Neural cell (in vitro differentiated cells): ENCODE measurements around the gene AGBL4. TPM values are rescaled to one million over a fixed set of nuclear protein-coding genes. Genes with fewer than 3 reads are reported as not detected.

ENCODE experiments used
- H2AFZ ChIP-seq: fragments of 200-600, 300-800 bp; sonication (generic), shearing (Covaris generic); 2 replicates; pipeline ENCODE4 v1.6.0; 2014; ENCODE audit warnings: low read depth, mild to moderate bottlenecking, antibody characterized with exemption, low read length, moderate library complexity
- H3F3A ChIP-seq: fragments of 200-600 bp; shearing (Covaris generic); 2 replicates; pipeline ENCODE4 v1.6.1; 2016; ENCODE audit warnings: mild to moderate bottlenecking, moderate library complexity, mixed read lengths, antibody characterized with exemption, low read length; ENCODE audit not compliant: insufficient read depth, poor library complexity, severe bottlenecking
- H3K27ac ChIP-seq: fragments of 200-600, 300-800 bp; sonication (generic), shearing (Covaris generic); 2 replicates; pipeline ENCODE4 v1.5.1; 2014; ENCODE audit warnings: mild to moderate bottlenecking, low read length, moderate library complexity
- H3K27me3 ChIP-seq: fragments of 300-800, 200-600 bp; sonication (generic), shearing (Covaris generic); 2 replicates; pipeline ENCODE4 v1.6.0; 2014; ENCODE audit warnings: mild to moderate bottlenecking, low read depth, low read length, moderate library complexity; ENCODE audit not compliant: insufficient read depth
- H3K36me3 ChIP-seq: fragments of 300-800, 200-600 bp; sonication (generic), shearing (Covaris generic); 2 replicates; pipeline ENCODE4 v1.5.1; 2014; ENCODE audit warnings: mild to moderate bottlenecking, antibody characterized with exemption, low read length, moderate library complexity; ENCODE audit not compliant: insufficient read depth
- H3K4me2 ChIP-seq: fragments of 300-800, 200-600 bp; sonication (generic), shearing (Covaris generic); 2 replicates; pipeline ENCODE4 v1.6.0; 2014; ENCODE audit warnings: mild to moderate bottlenecking, low read length
- H3K4me3 ChIP-seq: fragments of 300-800, 200-600 bp; sonication (generic), shearing (Covaris generic); 2 replicates; pipeline ENCODE4 v1.5.1; 2014; ENCODE audit warnings: mild to moderate bottlenecking, low read length, moderate library complexity
- H3K79me2 ChIP-seq: fragments of 200-600 bp; shearing (Covaris generic); replicated peaks from 2 replicates; pipeline ENCODE4 v1.6.0; 2014; ENCODE audit warnings: mild to moderate bottlenecking, low read length, moderate library complexity; ENCODE audit not compliant: insufficient read depth
- H3K9ac ChIP-seq: fragments of 300-800, 200-600 bp; sonication (generic), shearing (Covaris generic); 2 replicates; pipeline ENCODE4 v1.6.1; 2016; ENCODE audit warnings: mild to moderate bottlenecking, low read length, mixed read lengths
- H3K9me2 ChIP-seq: fragments of 200-600 bp; shearing (Covaris generic); 2 replicates; pipeline ENCODE4 v1.6.1; 2016; ENCODE audit warnings: mild to moderate bottlenecking, low read length, mixed read lengths; ENCODE audit not compliant: insufficient read depth
- H3K9me3 ChIP-seq: fragments of 200-600, 300-800 bp; sonication (generic), shearing (Covaris generic); 2 replicates; pipeline ENCODE4 v1.6.1; 2016; ENCODE audit warnings: mild to moderate bottlenecking, mixed run types, low read length, moderate library complexity, mixed read lengths
- H4K20me1 ChIP-seq: fragments of 200-600 bp; shearing (Covaris generic); 2 replicates; pipeline ENCODE4 v1.6.1; 2016; ENCODE audit warnings: mild to moderate bottlenecking, mixed run types; ENCODE audit not compliant: insufficient read depth
- EZH2 ChIP-seq: fragments of 200-600, 300-800 bp; shearing (Covaris generic), sonication (generic); IDR thresholded peaks from 2 replicates; pipeline ENCODE4 v1.6.1; 2014; ENCODE audit warnings: antibody characterized with exemption, low read length, borderline replicate concordance, mild to moderate bottlenecking; ENCODE audit not compliant: insufficient read depth, poor library complexity, severe bottlenecking
- RAD21 ChIP-seq: fragments of 450-650 bp; conservative IDR thresholded peaks from 2 replicates; pipeline ENCODE4 v1.6.1; 2014; ENCODE audit warnings: antibody characterized with exemption, mild to moderate bottlenecking, moderate library complexity
- SMC3 ChIP-seq: fragments of 450-650 bp; conservative IDR thresholded peaks from 2 replicates; pipeline ENCODE4 v1.6.1; 2014; ENCODE audit warnings: antibody characterized with exemption, mild to moderate bottlenecking, moderate library complexity; ENCODE audit not compliant: poor library complexity
- TAF1 ChIP-seq: IDR thresholded peaks from 2 replicates; pipeline ENCODE4 v1.6.1; 2012; ENCODE audit warnings: low read depth
- polyA plus RNA-seq: library from polyadenylated mRNA; depleted of rRNA; stranded (reverse); fragments of >200 nt; gene quantifications from 2 replicates; pipeline ENCODE4 v1.2.3, GENCODE V29; 2014
- TF ChIP-seq, protein P1 (sequence below): fragments of 450-650 bp; IDR thresholded peaks from 2 replicates; pipeline ENCODE4 v1.5.1; 2014; ENCODE audit warnings: antibody characterized with exemption, mild to moderate bottlenecking, moderate library complexity; ENCODE audit not compliant: poor library complexity, severe bottlenecking
- TF ChIP-seq, protein P2 (sequence below): IDR thresholded peaks from 2 replicates; pipeline ENCODE4 v1.6.1; 2012; ENCODE audit warnings: borderline replicate concordance

AGBL4 gene
- polyA plus RNA-seq, 1 donor from 2014 or later = 1.3 TPM

DNA sequence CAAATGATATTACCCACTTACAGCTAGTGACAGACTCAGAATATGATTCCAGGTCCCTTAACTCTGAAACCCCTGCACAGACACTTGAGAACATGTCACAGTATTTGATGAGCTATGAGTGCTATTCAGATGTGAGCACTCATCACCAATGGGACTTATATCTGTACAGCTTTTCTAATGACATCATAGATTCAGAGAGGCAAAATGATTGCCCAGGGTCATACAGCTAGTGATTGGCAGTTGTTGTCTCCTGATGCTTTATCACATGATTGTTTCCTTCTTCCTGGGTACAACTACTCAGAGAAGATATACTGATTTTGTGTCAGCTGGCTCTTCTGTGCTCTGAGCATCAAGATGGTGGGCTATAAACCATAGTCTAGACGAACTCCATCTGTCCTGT lies 819.0 kb downstream of the AGBL4 start:
- TF ChIP-seq RAD21 (no peak), SMC3 (no peak), EZH2 (no peak)
- TF ChIP-seq, protein P1, sequence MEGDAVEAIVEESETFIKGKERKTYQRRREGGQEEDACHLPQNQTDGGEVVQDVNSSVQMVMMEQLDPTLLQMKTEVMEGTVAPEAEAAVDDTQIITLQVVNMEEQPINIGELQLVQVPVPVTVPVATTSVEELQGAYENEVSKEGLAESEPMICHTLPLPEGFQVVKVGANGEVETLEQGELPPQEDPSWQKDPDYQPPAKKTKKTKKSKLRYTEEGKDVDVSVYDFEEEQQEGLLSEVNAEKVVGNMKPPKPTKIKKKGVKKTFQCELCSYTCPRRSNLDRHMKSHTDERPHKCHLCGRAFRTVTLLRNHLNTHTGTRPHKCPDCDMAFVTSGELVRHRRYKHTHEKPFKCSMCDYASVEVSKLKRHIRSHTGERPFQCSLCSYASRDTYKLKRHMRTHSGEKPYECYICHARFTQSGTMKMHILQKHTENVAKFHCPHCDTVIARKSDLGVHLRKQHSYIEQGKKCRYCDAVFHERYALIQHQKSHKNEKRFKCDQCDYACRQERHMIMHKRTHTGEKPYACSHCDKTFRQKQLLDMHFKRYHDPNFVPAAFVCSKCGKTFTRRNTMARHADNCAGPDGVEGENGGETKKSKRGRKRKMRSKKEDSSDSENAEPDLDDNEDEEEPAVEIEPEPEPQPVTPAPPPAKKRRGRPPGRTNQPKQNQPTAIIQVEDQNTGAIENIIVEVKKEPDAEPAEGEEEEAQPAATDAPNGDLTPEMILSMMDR = no peak
- Histone ChIP-seq H2AFZ (no peak overlapping the region), H3K9me3 (no peaks in the 10 kb centered on the region)

DNA sequence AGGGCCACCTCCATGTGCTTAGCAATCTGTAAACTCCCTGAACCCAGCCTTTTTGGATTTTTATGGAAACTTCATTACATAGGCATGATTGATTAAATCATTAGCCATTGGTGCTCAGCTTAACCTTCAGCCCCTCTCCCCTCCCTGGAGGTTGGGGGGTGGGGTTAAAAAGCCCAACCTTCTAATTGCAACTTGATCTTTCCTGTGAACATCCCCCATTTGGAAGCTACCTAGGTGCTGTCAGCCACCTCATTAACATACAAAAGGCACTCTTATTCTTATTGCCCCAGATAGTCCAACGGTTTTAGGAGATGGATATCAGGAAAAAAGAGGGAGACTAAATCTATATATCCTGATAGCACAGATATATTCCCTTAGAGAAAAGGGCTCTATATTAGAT lies 823.0 kb downstream of the AGBL4 start:
- Histone ChIP-seq H3K9me3 (no peaks in the 10 kb centered on the region), H3K9me2 (no peaks in the 10 kb centered on the region), H3K4me2 (no peak overlapping the region), H3K9ac (no peak overlapping the region), H3K4me3 (no peak overlapping the region), H3F3A (no peaks in the 10 kb centered on the region), H4K20me1 (no peaks in the 10 kb centered on the region), H2AFZ (no peak overlapping the region), H3K27ac (no peak overlapping the region), H3K27me3 (no peaks in the 10 kb centered on the region), H3K79me2 (no peaks in the 10 kb centered on the region), H3K36me3 (no peaks in the 10 kb centered on the region)
- TF ChIP-seq, protein P2, sequence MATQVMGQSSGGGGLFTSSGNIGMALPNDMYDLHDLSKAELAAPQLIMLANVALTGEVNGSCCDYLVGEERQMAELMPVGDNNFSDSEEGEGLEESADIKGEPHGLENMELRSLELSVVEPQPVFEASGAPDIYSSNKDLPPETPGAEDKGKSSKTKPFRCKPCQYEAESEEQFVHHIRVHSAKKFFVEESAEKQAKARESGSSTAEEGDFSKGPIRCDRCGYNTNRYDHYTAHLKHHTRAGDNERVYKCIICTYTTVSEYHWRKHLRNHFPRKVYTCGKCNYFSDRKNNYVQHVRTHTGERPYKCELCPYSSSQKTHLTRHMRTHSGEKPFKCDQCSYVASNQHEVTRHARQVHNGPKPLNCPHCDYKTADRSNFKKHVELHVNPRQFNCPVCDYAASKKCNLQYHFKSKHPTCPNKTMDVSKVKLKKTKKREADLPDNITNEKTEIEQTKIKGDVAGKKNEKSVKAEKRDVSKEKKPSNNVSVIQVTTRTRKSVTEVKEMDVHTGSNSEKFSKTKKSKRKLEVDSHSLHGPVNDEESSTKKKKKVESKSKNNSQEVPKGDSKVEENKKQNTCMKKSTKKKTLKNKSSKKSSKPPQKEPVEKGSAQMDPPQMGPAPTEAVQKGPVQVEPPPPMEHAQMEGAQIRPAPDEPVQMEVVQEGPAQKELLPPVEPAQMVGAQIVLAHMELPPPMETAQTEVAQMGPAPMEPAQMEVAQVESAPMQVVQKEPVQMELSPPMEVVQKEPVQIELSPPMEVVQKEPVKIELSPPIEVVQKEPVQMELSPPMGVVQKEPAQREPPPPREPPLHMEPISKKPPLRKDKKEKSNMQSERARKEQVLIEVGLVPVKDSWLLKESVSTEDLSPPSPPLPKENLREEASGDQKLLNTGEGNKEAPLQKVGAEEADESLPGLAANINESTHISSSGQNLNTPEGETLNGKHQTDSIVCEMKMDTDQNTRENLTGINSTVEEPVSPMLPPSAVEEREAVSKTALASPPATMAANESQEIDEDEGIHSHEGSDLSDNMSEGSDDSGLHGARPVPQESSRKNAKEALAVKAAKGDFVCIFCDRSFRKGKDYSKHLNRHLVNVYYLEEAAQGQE = no peak
- TF ChIP-seq SMC3 = no peak
- TF ChIP-seq RAD21 = no peak

More for the DNA sequence above, 819.0 kb downstream of the AGBL4 start:
- no peaks in the 10 kb centered on the region for H3K27me3 ChIP-seq
- H3K4me3 ChIP-seq = no peak overlapping the region
- H3K27ac ChIP-seq = no peak overlapping the region
- no peak overlapping the region for H3K9ac ChIP-seq
- H4K20me1 ChIP-seq = no peaks in the 10 kb centered on the region
- H3K79me2 ChIP-seq = no peaks in the 10 kb centered on the region
- no peaks in the 10 kb centered on the region for H3F3A ChIP-seq
- no peaks in the 10 kb centered on the region for H3K36me3 ChIP-seq
- H3K9me2 ChIP-seq = no peaks in the 10 kb centered on the region
- no peak overlapping the region for H3K4me2 ChIP-seq

DNA sequence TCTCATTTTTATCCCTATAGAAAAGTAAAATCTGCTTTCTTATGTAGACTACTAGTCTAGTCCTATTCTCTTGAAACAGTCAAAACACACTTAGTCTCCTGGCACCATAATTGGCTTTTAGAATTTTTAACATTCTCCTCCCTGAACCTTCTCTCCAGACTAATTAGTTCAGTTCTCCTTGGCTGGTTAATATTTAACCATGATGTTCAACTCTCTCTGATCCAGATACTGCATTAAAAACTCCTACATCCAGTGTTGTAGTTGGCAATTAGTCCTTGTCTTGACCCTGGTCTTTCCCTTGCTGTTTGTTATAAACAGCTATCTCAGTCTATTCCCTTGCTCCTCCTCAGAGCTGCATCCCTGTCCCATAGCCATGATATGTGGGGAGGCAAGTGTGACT lies 824.2 kb downstream of the AGBL4 start:
- Histone ChIP-seq H3F3A (no peaks in the 10 kb centered on the region), H3K79me2 (no peaks in the 10 kb centered on the region), H3K27ac (no peak overlapping the region), H3K9me2 (no peaks in the 10 kb centered on the region), H3K36me3 (no peaks in the 10 kb centered on the region), H4K20me1 (no peaks in the 10 kb centered on the region), H3K9me3 (no peaks in the 10 kb centered on the region), H2AFZ (no peak overlapping the region), H3K4me2 (no peak overlapping the region), H3K27me3 (no peaks in the 10 kb centered on the region), H3K9ac (no peak overlapping the region), H3K4me3 (no peak overlapping the region)
- TF ChIP-seq TAF1 = no peak
- no peak for TF ChIP-seq SMC3
